ENCODE data around the gene TMC8.
"Not testable (repeated sequence)": the region's sequence is repeated elsewhere in the genome, so short reads cannot be mapped to it uniquely, and the experiment has no call there.

TMC8 gene

DNA sequence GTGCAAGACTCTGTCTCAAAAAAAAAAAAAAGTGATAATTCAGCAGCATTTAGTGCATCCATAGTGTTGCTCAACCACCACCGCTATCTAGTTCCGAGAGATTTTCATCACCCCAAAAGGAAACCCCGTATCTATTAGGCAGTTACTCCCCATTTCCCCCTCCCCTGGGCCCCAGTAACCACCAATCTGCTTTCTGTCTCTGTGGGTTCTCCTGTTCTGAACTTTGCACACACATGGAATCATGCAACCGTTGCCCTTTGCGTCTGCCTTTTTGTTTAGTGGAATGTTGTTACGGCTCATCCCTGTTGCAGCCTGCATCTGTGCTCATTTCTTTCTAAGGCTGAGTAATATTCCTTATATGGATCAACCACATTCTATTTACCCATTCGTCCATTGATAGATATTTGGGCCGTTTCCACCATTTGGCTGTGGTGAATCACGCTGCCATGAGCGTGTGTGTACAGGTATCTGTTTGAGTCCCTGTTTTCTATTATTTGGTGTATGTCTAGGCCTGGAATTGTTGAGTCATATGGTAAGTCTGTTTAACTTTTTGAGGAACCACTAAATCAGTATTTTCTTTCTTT, 29.1 kb downstream of the TMC8 start:
- DNase-seq, result no peak

DNA sequence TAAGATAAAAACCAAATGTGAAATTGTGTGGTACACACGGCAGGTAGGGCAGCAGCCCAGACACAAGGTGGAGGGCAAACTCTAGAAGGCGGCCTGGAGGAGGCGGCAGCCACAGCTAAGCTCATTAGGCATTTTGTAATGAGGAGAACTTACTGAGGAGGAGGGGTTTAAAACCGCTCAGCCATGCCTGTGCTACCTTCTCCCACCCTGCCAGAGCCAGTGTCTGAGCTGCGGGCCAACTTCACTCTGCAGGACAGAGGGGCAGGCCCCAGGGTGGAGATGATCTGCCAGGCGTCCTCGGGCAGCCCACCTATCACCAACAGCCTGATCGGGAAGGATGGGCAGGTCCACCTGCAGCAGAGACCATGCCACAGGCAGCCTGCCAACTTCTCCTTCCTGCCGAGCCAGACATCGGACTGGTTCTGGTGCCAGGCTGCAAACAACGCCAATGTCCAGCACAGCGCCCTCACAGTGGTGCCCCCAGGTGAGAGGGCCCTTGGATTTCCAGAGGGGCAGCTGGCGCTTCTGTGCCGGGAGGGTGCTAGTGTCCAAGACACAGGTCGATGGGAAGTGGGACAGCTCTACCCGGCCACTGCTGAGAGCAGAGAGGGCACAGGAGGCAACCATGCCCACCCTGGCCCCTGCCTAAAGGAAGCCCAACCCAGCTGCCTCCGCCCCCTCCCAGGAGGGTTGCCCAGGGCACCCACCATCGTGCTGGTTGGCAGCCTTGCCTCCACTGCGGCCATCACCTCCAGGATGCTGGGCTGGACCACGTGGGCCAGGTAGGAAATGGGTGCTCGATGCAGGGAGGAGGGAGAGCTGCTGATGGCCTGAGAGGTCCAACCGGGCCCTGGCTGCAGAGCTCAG, 33.5 kb downstream of the TMC8 start:
- no peak for DNase-seq

DNA sequence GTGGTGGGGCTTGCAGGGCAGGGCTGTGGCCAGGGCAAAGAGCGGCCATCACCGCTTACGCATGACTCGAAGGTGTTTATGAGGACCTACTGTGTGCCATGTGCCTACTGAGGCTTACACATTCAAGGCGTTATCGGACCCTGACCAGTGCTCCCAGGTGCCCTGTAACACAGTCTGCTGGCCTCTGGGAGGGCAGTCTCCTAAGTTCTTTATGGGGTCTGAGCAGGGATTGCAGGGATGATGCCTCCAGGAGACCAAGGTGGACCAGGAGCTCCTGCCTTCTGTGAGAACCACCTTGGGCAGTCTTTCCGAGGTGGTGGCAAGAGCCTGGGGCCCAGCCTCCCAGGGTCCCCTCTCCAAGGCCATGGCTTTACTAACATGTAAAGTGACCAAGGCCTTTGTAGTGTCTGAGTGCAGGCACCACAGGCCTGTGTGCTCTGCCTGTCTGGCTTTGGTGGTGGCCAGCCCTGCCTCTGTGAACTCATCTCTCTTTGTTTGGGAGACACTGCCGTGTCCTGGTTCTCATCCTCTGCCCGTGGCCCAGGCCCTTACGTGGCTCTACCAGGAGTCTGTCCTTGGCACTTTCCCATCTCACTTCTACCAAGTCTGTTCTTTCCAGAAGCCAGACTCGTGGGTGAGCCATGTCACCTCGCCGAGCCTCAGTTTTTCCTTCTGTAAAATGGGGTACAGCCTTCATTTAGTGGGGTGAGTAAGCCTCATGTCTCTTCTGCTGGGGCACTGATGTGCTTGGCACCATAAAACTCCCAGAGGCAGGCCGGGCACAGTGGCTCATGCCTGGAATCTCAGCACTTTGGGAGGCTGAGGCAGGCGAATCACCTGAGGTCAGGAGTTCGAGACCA, 34.4 kb downstream of the TMC8 start:
- no peak for DNase-seq

- DNase-seq, result no peak
These were observed 35.8 kb downstream of the TMC8 start for GRCh38 chr17:78166416-78166815.

DNA sequence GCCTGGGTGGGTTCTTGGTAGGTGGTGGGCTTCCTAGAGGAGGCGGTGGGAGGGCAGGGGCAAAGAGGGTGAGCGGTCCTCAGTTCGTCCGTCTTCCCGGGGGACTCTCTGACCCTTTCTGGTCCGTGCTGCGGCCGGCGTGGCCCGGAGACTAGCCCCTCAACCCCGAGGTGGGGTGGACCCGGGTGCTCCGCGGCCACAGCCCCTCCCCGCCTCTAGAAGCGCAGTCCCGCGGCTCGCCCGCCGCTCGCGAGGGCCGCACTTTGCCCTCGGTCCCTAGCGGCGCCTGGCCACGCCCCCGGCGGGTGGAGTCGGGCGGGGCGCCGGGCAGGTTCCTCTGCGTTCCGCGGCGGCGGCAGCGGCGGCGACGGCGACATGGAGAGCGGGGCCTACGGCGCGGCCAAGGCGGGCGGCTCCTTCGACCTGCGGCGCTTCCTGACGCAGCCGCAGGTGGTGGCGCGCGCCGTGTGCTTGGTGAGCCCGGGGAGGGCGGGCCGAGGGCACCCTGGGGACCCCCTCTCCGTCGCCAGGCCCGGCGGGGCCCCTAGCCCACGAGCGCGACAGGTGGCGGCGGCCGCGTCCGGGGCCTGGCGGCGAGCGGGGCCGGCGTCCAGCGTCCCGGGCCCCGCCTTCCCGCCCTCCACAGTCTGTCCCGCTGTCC, 37.8 kb downstream of the TMC8 start, which contains the start of gene SYNGR2:
Gene SYNGR2 (plus strand): TSS at position 340 of the 661 bp plus-strand sequence. CDS start 36 bp downstream, at position 376.
- DNase-seq, result peak; percentile 81

DNA sequence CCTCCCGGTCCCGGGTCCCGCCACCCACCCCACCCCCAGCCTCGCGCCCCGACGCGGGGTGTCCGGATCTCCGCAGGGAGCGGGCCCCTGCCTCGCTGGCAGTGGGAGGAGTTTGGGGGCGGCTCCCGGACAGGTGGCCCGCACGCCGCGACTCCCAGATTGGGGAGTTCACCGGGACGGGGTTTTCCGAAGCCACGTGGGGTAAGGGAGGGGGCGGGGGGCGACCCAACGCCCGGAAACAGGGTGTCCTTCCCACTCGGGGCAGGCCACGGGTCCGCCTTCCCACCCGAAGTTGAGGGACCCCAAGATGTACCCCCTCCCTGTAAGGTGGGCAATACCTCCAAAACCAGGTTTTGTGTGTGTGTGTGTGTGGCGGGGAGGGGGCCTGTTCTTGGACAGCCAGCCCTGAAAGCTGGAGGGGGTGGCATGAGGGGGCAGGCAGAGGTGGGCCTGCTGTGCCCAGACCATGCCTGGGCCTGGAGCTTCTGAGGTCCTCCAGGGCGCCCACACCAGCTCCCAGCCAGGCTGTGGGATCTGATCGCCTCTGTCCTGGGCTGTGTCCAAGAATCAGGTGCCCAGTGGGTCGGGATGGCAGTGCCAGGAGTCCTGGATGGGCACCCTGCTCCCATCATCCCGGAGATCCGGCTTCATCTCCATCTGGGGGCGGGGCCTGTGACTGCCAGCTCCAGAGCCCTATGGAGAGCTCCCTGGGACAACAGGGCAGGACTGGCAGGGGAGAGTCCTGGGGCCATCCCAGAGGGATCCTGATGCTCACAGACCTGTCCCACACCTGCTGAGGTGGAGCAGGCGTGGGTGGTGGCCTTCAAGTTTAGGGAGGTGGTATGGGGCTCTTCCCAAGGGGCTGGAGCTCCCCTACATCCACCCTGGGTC, 38.6 kb downstream of the TMC8 start:
- DNase-seq, result peak; percentile 57

DNA sequence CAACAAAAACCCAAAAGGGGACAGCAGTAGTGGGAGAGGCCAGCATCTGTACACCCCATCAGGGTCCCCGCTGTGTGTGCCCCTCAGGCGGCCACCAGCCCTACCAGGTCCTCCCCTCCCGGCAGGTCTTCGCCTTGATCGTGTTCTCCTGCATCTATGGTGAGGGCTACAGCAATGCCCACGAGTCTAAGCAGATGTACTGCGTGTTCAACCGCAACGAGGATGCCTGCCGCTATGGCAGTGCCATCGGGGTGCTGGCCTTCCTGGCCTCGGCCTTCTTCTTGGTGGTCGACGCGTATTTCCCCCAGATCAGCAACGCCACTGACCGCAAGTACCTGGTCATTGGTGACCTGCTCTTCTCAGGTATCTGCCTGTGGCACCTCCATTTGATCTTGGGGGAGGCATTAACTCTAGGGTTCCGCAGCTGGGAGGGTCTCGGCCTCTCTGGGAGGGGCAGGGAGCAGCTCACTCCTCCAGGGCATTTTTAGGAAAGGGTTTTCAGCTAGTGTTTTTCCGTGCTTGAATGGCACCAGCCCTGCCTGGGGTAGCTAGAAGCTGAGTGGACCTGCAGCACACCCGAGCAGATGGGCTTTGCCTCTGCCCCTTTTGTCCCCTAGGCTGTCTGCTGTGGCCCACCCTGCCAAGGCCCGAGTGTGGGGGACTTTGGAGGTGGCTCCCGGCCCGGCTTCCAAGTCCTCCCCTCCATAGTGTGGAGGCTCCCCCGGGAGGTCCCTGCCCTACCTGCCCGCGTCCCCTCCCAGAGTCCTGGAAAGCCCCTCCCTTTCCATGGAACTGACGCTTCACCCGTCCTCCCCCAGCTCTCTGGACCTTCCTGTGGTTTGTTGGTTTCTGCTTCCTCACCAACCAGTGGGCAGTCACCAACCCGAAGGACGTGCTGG, 40.4 kb downstream of the TMC8 start:
- no peak for DNase-seq

DNA sequence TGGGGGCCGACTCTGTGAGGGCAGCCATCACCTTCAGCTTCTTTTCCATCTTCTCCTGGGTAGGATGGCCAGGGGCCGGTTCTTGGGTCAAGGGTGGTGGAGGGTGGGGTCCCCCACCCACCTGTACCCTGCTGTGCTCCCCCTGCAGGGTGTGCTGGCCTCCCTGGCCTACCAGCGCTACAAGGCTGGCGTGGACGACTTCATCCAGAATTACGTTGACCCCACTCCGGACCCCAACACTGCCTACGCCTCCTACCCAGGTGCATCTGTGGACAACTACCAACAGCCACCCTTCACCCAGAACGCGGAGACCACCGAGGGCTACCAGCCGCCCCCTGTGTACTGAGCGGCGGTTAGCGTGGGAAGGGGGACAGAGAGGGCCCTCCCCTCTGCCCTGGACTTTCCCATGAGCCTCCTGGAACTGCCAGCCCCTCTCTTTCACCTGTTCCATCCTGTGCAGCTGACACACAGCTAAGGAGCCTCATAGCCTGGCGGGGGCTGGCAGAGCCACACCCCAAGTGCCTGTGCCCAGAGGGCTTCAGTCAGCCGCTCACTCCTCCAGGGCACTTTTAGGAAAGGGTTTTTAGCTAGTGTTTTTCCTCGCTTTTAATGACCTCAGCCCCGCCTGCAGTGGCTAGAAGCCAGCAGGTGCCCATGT, 41.1 kb downstream of the TMC8 start:
- not testable (repeated sequence) for DNase-seq

GRCh38 chr17:78172249-78173051, 41.9 kb downstream of the TMC8 start:
- DNase-seq, result no peak

GRCh38 chr17:78173097-78173715, 42.6 kb downstream of the TMC8 start:
- DNase-seq, result no peak

DNA sequence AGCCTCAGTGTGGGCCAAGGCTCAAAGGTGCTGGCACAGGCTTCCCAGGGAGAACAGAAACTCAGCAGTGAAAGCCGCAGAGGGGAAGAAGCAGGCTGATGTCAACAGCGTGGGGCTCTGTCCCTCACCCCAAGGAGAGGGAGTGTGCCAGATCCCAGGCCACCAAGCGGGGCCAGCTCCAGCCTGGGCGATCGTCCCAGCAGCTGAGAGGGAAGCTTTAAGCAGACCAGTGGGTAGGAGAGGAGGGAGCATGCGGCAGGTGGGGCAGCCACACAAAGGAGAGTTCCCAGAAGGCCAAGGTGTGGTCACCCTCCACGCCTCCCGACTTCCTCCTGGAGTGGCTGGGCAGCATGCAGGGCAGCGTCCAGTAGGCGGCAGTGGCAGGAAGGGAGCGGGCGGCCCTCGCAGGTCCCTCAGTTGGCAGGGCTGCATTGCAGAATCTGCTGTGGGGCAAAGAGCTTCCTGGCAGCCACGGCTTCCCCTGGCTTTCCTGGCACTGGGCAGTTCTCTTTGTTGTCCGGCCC, 43.8 kb downstream of the TMC8 start:
- no peak for DNase-seq

- DNase-seq, result no peak
These were observed 44.5 kb downstream of the TMC8 start for GRCh38 chr17:78174870-78175642.

DNA sequence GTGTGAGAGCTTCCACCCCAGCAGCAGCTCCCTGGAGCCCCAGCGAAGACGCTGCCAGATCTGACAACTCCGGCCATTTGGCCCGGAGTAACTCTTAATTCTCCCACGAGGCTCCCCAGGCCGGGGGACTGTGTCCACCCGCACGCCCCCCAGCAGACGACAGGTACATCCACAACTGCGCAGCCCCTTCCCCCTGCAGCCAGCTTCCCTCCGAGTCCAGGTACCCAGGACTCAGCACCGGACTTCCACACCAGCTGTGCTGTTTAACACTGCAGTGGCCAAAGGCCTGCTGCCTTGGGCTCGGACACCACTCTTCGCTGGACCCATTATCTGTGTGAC, 45.0 kb downstream of the TMC8 start:
- no peak for DNase-seq

DNA sequence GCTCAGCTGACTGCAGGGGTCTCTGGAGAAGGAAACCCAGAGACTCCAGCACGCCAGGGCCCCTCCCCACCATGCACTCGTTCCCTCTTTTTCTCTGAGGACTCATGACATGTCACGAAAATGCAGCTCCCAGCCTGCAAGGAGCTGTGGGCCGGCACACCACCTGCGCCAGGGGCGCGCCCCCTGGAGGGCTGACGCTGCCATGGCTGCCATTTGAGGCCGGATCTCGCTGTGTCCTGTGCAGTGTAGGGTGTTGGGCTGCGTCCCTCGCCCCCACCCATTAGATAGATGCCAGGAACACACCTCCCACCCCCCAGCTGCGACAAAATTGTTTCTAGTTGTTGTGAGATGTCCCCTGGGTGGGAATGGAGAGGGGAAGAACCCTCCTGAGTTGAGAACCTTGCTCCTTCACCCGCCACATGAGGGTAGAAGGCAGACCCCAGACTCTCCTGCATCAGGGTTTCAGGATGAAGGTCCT, 46.0 kb downstream of the TMC8 start:
- DNase-seq, result peak; percentile 67

DNA sequence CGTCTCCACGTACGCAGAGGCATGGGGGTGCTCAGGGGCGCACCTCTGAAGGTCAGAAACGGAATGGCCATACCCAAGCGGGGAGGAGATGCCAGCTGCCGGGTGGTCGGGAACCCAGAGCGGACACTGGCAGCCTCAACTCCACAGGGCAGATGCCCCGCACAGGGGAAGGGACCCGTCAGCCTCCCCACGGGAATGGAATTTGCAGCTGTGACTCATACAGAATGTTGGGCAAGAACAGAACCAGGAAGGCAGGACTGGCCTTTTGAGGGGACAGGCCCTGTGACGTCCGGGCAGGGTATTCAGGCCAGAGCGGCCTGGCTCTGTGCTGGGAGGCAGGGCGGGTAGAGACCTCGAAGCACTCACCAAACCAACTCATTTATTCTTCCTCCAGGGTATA, 48.8 kb downstream of the TMC8 start:
- DNase-seq, result no peak

DNA sequence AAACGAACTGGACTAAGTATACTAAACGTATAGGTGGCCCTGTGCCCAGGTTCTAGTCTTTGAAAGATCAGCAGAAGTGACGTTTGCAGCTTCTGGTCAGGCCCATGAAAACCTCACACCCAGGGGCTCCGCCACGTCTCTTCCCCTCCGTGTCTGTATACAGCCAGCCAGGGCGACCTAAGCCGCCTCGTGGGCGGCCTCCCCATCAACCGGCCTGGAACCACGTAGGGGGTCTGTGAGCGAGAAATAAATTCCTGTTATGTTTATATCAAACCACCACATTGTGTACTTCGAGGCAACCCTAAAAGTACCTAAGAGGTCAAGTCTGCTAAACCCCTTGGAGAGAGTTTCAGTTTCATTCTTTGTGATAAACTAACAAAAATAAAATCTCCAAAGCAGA, 49.5 kb downstream of the TMC8 start:
- no peak for DNase-seq

DNA sequence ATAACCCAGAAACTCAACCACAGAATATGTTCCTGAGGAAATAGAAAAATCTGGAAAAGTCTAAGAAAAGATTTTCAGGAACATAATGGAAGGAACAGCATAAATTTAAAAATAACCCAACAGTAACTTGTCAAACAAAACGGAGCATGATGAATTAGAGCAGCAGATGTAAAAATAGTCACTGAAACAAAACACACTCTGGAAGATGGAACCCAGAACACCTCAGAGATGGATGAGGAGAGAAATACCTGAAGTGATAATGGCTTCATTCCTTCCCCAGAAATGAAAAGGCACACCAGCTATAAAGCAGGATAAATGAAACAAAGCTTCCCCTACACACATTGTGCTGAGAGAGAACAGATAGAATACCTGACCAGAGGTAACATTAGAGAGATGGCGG, 49.9 kb downstream of the TMC8 start:
- no peak for DNase-seq

- no peak for DNase-seq
These were observed 51.9 kb downstream of the TMC8 start for GRCh38 chr17:78182504-78182903.
